Neural cell (in vitro differentiated cells): Measurements from ENCODE around the gene ZNHIT3. TPM values are rescaled to one million over a fixed set of nuclear protein-coding genes. Genes with fewer than 3 reads are reported as not detected.
"Not testable (repeated sequence)": the region's sequence is repeated elsewhere in the genome, so short reads cannot be mapped to it uniquely, and the experiment has no call there.

Experiments
- H2AFZ ChIP-seq: fragments of 200-600, 300-800 bp; sonication (generic), shearing (Covaris generic); 2 replicates; pipeline ENCODE4 v1.6.0; 2014; ENCODE audit warnings: low read depth, mild to moderate bottlenecking, antibody characterized with exemption, low read length, moderate library complexity
- H3F3A ChIP-seq: fragments of 200-600 bp; shearing (Covaris generic); 2 replicates; pipeline ENCODE4 v1.6.1; 2016; ENCODE audit warnings: mild to moderate bottlenecking, moderate library complexity, mixed read lengths, antibody characterized with exemption, low read length; ENCODE audit not compliant: insufficient read depth, poor library complexity, severe bottlenecking
- H3K27ac ChIP-seq: fragments of 200-600, 300-800 bp; sonication (generic), shearing (Covaris generic); 2 replicates; pipeline ENCODE4 v1.5.1; 2014; ENCODE audit warnings: mild to moderate bottlenecking, low read length, moderate library complexity
- H3K27me3 ChIP-seq: fragments of 300-800, 200-600 bp; sonication (generic), shearing (Covaris generic); 2 replicates; pipeline ENCODE4 v1.6.0; 2014; ENCODE audit warnings: mild to moderate bottlenecking, low read depth, low read length, moderate library complexity; ENCODE audit not compliant: insufficient read depth
- H3K36me3 ChIP-seq: fragments of 300-800, 200-600 bp; sonication (generic), shearing (Covaris generic); 2 replicates; pipeline ENCODE4 v1.5.1; 2014; ENCODE audit warnings: mild to moderate bottlenecking, antibody characterized with exemption, low read length, moderate library complexity; ENCODE audit not compliant: insufficient read depth
- H3K4me2 ChIP-seq: fragments of 300-800, 200-600 bp; sonication (generic), shearing (Covaris generic); 2 replicates; pipeline ENCODE4 v1.6.0; 2014; ENCODE audit warnings: mild to moderate bottlenecking, low read length
- H3K4me3 ChIP-seq: fragments of 300-800, 200-600 bp; sonication (generic), shearing (Covaris generic); 2 replicates; pipeline ENCODE4 v1.5.1; 2014; ENCODE audit warnings: mild to moderate bottlenecking, low read length, moderate library complexity
- H3K79me2 ChIP-seq: fragments of 200-600 bp; shearing (Covaris generic); replicated peaks from 2 replicates; pipeline ENCODE4 v1.6.0; 2014; ENCODE audit warnings: mild to moderate bottlenecking, low read length, moderate library complexity; ENCODE audit not compliant: insufficient read depth
- H3K9ac ChIP-seq: fragments of 300-800, 200-600 bp; sonication (generic), shearing (Covaris generic); 2 replicates; pipeline ENCODE4 v1.6.1; 2016; ENCODE audit warnings: mild to moderate bottlenecking, low read length, mixed read lengths
- H3K9me2 ChIP-seq: fragments of 200-600 bp; shearing (Covaris generic); 2 replicates; pipeline ENCODE4 v1.6.1; 2016; ENCODE audit warnings: mild to moderate bottlenecking, low read length, mixed read lengths; ENCODE audit not compliant: insufficient read depth
- H3K9me3 ChIP-seq: fragments of 200-600, 300-800 bp; sonication (generic), shearing (Covaris generic); 2 replicates; pipeline ENCODE4 v1.6.1; 2016; ENCODE audit warnings: mild to moderate bottlenecking, mixed run types, low read length, moderate library complexity, mixed read lengths
- H4K20me1 ChIP-seq: fragments of 200-600 bp; shearing (Covaris generic); 2 replicates; pipeline ENCODE4 v1.6.1; 2016; ENCODE audit warnings: mild to moderate bottlenecking, mixed run types; ENCODE audit not compliant: insufficient read depth
- CTCF ChIP-seq: fragments of 450-650 bp; IDR thresholded peaks from 2 replicates; pipeline ENCODE4 v1.5.1; 2014; ENCODE audit warnings: antibody characterized with exemption, mild to moderate bottlenecking, moderate library complexity; ENCODE audit not compliant: poor library complexity, severe bottlenecking
- EP300 ChIP-seq: fragments of 450-650 bp; conservative IDR thresholded peaks from 2 replicates; pipeline ENCODE4 v1.6.1; 2014; ENCODE audit warnings: antibody characterized with exemption, mild to moderate bottlenecking, moderate library complexity; ENCODE audit not compliant: poor library complexity, severe bottlenecking
- EZH2 ChIP-seq: fragments of 200-600, 300-800 bp; shearing (Covaris generic), sonication (generic); IDR thresholded peaks from 2 replicates; pipeline ENCODE4 v1.6.1; 2014; ENCODE audit warnings: antibody characterized with exemption, low read length, borderline replicate concordance, mild to moderate bottlenecking; ENCODE audit not compliant: insufficient read depth, poor library complexity, severe bottlenecking
- MXI1 ChIP-seq: fragments of 450-650 bp; conservative IDR thresholded peaks from 2 replicates; pipeline ENCODE4 v1.6.1; 2014; ENCODE audit warnings: antibody characterized with exemption, mild to moderate bottlenecking; ENCODE audit not compliant: poor library complexity, severe bottlenecking
- POLR2AphosphoS5 ChIP-seq: IDR thresholded peaks from 2 replicates; pipeline ENCODE4 v1.6.1; 2012
- RAD21 ChIP-seq: fragments of 450-650 bp; conservative IDR thresholded peaks from 2 replicates; pipeline ENCODE4 v1.6.1; 2014; ENCODE audit warnings: antibody characterized with exemption, mild to moderate bottlenecking, moderate library complexity
- REST ChIP-seq: IDR thresholded peaks from 2 replicates; pipeline ENCODE4 v1.6.1; 2012; ENCODE audit warnings: borderline replicate concordance
- SMC3 ChIP-seq: fragments of 450-650 bp; conservative IDR thresholded peaks from 2 replicates; pipeline ENCODE4 v1.6.1; 2014; ENCODE audit warnings: antibody characterized with exemption, mild to moderate bottlenecking, moderate library complexity; ENCODE audit not compliant: poor library complexity
- TAF1 ChIP-seq: IDR thresholded peaks from 2 replicates; pipeline ENCODE4 v1.6.1; 2012; ENCODE audit warnings: low read depth
- polyA plus RNA-seq: library from polyadenylated mRNA; depleted of rRNA; stranded (reverse); fragments of >200 nt; gene quantifications from 2 replicates; pipeline ENCODE4 v1.2.3, GENCODE V29; 2014

Gene ZNHIT3
- polyA plus RNA-seq, 1 donor from 2014 or later, result 226 TPM

GRCh38 chr17:36443777-36444176, 42.7 kb upstream of the ZNHIT3 start:
- no peaks in the 10 kb centered on the region for H3K36me3 ChIP-seq
- no peak overlapping the region for H3K4me2 ChIP-seq
- no peak overlapping the region for H3K27ac ChIP-seq
- H3K9me2 ChIP-seq, result no peaks in the 10 kb centered on the region
- H3F3A ChIP-seq, result no peaks in the 10 kb centered on the region
- TF ChIP-seq EZH2 (no peak), CTCF (no peak), MXI1 (no peak), RAD21 (no peak), REST (no peak), POLR2AphosphoS5 (no peak), EP300 (no peak), TAF1 (no peak), SMC3 (no peak)
- no peaks in the 10 kb centered on the region for H4K20me1 ChIP-seq
- no peaks in the 10 kb centered on the region for H3K79me2 ChIP-seq
- H3K27me3 ChIP-seq, result no peaks in the 10 kb centered on the region
- H2AFZ ChIP-seq, result no peak overlapping the region
- no peak overlapping the region for H3K9ac ChIP-seq
- H3K4me3 ChIP-seq, result no peak overlapping the region
- H3K9me3 ChIP-seq, result no peaks in the 10 kb centered on the region

- H3K9me3 ChIP-seq, H3K4me3 ChIP-seq, H3K9ac ChIP-seq, H3K9me2 ChIP-seq, H4K20me1 ChIP-seq, H3K79me2 ChIP-seq, H3K27me3 ChIP-seq, H3K27ac ChIP-seq, H3K36me3 ChIP-seq, H3F3A ChIP-seq, H2AFZ ChIP-seq, H3K4me2 ChIP-seq: not testable (repeated sequence)
Observed at GRCh38 chr17:36449997-36450396, 36.5 kb upstream of the ZNHIT3 start.

- H3K4me2 ChIP-seq, H3F3A ChIP-seq, H3K9ac ChIP-seq, H3K27me3 ChIP-seq, H3K79me2 ChIP-seq, H3K9me2 ChIP-seq, H3K36me3 ChIP-seq, H2AFZ ChIP-seq, H3K4me3 ChIP-seq, H4K20me1 ChIP-seq, H3K27ac ChIP-seq, H3K9me3 ChIP-seq: not testable (repeated sequence)
Observed at GRCh38 chr17:36452888-36453287, 33.6 kb upstream of the ZNHIT3 start.

GRCh38 chr17:36457701-36458100, 28.8 kb upstream of the ZNHIT3 start:
- H3K36me3 ChIP-seq, H3K27me3 ChIP-seq, H3K9ac ChIP-seq, H3K4me2 ChIP-seq, H3K9me2 ChIP-seq, H3K4me3 ChIP-seq, H3K9me3 ChIP-seq, H3K79me2 ChIP-seq, H2AFZ ChIP-seq, H3K27ac ChIP-seq, H4K20me1 ChIP-seq, H3F3A ChIP-seq: not testable (repeated sequence)
